AG09309 (cell line): ENCODE measurements around the gene GSTM4.

Experiments used
- DNase-seq: peaks from one replicate; pipeline ENCODE4 v3.0.0-alpha.2; 2010; ENCODE audit warnings: low read depth
- H3K4me3 ChIP-seq: 2 replicates; pipeline ENCODE4 v1.5.1; 2011; ENCODE audit warnings: mild to moderate bottlenecking, low read depth, low read length, moderate library complexity; ENCODE audit not compliant: control insufficient read depth
- TF ChIP-seq, protein P1 (sequence below): IDR thresholded peaks from 2 replicates; pipeline ENCODE4 v1.5.1; 2011; ENCODE audit warnings: mild to moderate bottlenecking, low read depth, low read length, inconsistent platforms; ENCODE audit not compliant: insufficient read depth, control insufficient read depth; ENCODE audit errors: missing control alignments

Gene GSTM4

DNA sequence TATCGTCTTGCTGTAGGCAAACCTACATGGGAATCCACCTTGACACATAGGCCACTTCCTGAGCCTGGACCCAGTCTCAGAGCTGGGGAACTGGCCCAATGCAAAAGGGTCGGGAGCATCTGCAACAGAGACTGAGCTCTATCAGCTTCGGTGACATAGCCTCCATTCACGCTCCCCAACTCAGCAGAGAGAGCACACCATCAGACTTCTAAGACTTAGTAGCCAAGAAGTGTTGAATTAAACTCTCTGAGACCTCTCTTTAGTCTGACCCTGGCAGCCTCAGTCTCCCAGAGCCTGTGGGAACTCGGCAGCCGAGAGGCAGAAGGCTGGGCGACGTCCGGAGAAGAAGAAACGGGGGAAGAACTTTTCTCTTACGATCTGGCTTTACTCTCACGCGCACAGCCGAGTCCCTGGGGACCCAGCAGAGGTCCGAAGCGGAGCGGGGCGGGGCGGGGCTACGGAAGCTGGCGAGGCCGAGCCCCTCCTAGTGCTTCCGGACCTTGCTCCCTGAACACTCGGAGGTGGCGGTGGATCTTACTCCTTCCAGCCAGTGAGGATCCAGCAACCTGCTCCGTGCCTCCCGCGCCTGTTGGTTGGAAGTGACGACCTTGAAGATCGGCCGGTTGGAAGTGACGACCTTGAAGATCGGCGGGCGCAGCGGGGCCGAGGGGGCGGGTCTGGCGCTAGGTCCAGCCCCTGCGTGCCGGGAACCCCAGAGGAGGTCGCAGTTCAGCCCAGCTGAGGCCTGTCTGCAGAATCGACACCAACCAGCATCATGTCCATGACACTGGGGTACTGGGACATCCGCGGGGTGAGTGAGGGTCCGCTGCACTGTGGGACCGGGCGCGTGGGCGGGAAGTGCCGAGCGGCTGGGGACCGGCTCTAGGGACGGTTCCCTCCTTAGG, at the start of gene GSTM4:
Gene GSTM4 (plus strand): TSS at position 485 of the 905 bp plus-strand sequence. CDS start 291 bp downstream, at position 776.
- TF ChIP-seq, protein P1, sequence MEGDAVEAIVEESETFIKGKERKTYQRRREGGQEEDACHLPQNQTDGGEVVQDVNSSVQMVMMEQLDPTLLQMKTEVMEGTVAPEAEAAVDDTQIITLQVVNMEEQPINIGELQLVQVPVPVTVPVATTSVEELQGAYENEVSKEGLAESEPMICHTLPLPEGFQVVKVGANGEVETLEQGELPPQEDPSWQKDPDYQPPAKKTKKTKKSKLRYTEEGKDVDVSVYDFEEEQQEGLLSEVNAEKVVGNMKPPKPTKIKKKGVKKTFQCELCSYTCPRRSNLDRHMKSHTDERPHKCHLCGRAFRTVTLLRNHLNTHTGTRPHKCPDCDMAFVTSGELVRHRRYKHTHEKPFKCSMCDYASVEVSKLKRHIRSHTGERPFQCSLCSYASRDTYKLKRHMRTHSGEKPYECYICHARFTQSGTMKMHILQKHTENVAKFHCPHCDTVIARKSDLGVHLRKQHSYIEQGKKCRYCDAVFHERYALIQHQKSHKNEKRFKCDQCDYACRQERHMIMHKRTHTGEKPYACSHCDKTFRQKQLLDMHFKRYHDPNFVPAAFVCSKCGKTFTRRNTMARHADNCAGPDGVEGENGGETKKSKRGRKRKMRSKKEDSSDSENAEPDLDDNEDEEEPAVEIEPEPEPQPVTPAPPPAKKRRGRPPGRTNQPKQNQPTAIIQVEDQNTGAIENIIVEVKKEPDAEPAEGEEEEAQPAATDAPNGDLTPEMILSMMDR = no peak
- H3K4me3 ChIP-seq = peak within 1 kb of the TSS; percentile 96
- no peak for DNase-seq

DNA sequence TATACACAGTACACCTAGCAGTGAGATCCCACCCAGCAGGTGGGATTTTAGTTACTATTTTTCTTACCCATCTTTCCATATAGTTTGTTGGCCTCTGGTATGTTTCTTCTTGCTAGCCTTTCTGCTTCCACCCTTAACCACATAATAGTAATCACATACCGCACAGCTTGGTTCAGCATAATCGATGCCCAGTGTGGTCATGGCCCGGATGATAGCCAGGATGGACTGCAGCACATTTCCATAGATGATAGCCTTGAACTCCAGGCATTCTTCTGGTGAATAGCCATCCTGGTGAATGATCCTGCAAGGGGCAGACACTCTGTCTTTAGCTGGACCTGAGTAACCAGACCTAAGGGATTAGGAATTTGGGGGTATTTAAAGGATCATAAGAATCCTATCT, 46.0 kb upstream of the GSTM4 start:
- TF ChIP-seq, protein P1 = no peak
- H3K4me3 ChIP-seq = no peak overlapping the region

DNA sequence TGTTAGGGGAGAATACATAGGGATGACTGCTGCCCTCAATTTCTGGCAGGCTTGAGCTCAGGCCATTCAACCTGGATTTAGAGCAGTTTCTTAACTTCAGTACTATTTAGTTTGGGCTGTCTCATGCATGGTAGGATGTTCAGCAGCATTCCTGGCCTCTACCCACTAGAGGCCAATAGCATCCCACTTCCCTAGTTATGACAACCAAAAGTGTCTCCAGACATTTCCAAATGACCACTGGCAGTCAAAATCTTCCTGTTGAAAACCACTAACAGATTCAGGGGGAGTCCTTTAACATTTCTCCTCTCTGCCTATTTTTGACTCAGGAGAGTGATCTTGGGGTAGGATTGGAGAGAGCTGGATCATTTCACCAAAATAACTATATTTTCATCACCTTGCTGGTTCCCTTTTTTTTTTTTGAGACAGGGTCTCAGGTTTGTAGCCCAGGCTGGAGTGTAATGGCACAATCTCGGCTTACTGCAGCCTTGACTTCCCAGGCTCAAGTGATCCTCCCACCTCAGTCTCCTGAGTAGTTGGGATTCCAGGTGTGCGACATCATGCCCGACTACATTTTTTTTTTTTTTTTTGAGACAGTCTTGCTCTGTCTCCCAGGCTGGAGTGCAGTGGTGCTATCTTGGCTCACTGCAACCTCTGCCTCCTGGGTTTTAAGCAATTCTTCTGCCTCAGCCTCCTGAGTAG, 45.1 kb upstream of the GSTM4 start:
- DNase-seq = no peak
- H3K4me3 ChIP-seq = no peak overlapping the region
- TF ChIP-seq, protein P1 = no peak

More for the DNA sequence above, 46.0 kb upstream of the GSTM4 start:
- DNase-seq = no peak

DNA sequence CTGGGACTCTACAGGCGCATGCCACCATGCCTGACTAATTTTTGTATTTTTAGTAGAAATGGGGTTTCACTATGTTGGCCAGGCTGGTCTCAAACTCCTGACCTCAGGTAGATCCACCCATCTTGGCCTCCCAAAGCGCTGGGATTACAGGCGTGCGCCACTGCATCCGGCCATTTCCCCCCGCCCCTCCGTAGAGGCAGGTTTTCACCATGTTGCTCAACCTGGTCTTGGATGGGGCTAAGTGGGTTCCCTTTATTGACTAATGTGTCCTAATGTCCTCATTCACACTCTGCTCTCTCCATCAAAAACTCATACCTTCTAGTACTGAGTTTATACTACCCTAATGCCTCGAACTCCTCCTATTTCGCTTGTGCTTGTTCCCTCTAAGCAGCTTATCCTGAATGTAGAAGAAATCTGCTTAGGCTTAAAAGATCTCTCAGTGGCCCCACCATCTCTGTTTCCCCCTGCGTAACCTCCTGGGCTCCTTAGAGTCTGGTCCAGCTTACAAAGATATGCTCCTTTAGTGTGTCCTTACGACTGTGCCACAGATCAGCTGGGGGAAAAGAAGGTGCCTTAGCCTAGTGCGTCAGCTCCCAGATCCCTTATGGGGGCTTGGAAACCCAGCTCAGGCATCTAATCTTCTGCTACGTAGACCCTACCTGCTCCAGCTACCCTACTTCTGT, 44.5 kb upstream of the GSTM4 start:
- no peak overlapping the region for H3K4me3 ChIP-seq

DNA sequence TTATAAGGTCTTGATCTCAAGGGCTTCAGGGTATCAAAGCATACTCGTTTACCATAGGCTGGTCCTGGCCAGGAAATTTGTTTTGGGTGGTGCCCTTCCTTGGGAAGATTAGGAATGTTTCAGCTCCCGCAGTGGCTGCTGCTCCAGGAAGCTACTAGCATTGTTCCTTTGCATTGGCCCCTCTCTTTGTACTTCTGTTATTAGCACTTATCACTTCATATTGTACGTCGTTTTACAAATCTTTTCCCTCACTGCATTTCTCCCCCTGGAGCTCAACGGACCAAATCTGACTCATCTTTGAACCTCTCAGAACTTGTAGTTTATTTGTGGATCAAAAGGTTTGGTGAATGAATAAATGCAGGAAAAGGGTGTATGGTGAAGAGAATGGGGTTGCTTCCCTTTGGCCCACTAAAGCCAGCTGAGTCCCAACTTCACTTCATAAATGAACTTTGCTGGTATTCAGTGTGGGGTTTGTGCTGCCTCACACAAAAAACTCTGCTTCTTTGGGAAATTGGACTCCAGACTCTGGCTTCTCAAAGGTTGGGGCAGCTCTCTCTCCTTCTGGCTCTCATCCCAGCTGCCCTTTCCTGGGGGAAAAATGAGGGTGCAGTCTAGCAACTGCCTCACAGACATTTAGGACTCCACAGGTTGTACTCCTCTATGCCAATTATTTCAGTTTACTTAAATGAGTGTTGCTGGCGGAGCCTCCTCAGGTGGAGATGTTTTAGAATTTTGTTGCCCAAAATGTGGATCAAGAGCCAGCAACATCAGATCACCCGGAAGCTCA, 42.3 kb upstream of the GSTM4 start:
- no peak overlapping the region for H3K4me3 ChIP-seq
- no peak for DNase-seq
- TF ChIP-seq, protein P1 = no peak

More for the DNA sequence above, 44.5 kb upstream of the GSTM4 start:
- no peak for DNase-seq
- TF ChIP-seq, protein P1 = no peak

DNA sequence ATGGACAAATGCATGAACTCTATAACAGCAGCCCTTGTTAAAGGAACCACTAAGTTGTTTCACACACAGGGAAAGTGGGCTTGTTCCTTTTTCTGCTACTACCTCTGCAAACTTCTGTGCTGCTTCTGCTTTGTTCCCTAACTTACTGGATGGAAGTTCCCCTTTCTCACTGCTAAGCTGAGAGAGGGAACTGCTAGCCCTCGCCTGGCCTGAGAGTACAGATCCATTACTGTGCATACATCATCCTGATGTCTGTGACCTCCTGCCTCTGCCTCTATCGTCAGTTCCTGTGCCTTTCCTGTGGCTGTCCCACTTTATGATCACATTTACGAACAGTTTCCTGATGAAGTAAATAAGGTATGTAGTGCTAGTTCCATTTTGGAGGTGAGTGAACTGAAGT, 40.0 kb upstream of the GSTM4 start:
- no peak for DNase-seq
- H3K4me3 ChIP-seq = no peak overlapping the region
- TF ChIP-seq, protein P1 = no peak
